ENCODE measurements around the gene MGLL.

Gene MGLL

GRCh38 chr3:127777332-127777731, 45.0 kb downstream of the MGLL start:
- no peak overlapping the region for H3K27ac ChIP-seq (ENCODE audit: low read length)
- no peaks in the 10 kb centered on the region for H3K79me2 ChIP-seq (ENCODE audit: low read length)
- no peaks in the 10 kb centered on the region for H3K27me3 ChIP-seq (replicated peaks; ENCODE audit: insufficient read depth, low read length)
- no peak overlapping the region for H3K4me3 ChIP-seq (ENCODE audit: low read length)
- H3K9me2 ChIP-seq (replicated peaks; ENCODE audit: insufficient read depth, low read length): no peaks in the 10 kb centered on the region
- TF ChIP-seq EZH2phosphoT487 (IDR thresholded peaks at IDR 0.05; ENCODE audit: low read length) (no peak), CTCF (IDR thresholded peaks at IDR 0.05; ENCODE audit: low read length) (no peak), EZH2 (optimal IDR thresholded peaks at IDR 0.05; ENCODE audit: low read depth, low read length) (no peak)
- no peak overlapping the region for H3K4me2 ChIP-seq (ENCODE audit: low read depth, low read length)
- DNase-seq: no peak
- no peak overlapping the region for H3K9ac ChIP-seq (ENCODE audit: low read length)
- no peaks in the 10 kb centered on the region for H3K9me3 ChIP-seq (replicated peaks; ENCODE audit: insufficient read depth, low read length)
- no peaks in the 10 kb centered on the region for H4K20me1 ChIP-seq (ENCODE audit: insufficient read depth, low read length)
- H3F3A ChIP-seq (ENCODE audit: insufficient read depth, low read length): no peaks in the 10 kb centered on the region
- H2AFZ ChIP-seq (ENCODE audit: low read length): no peak overlapping the region
- H3K36me3 ChIP-seq (replicated peaks; ENCODE audit: insufficient read depth, low read length): no peaks in the 10 kb centered on the region
- 0 out of 2 replicates have a peak, but pooled peaks cover 4% of the 10 kb centered on the region for H3K4me1 ChIP-seq (ENCODE audit: low read length)

- no peak for DNase-seq
- H4K20me1 ChIP-seq (ENCODE audit: insufficient read depth, low read length): no peaks in the 10 kb centered on the region
- no peaks in the 10 kb centered on the region for H3K27me3 ChIP-seq (replicated peaks; ENCODE audit: insufficient read depth, low read length)
- no peaks in the 10 kb centered on the region for H3K9me3 ChIP-seq (replicated peaks; ENCODE audit: insufficient read depth, low read length)
- no peak for TF ChIP-seq CTCF (IDR thresholded peaks at IDR 0.05; ENCODE audit: low read length)
- TF ChIP-seq EZH2phosphoT487 (IDR thresholded peaks at IDR 0.05; ENCODE audit: low read length): no peak
- TF ChIP-seq EZH2 (optimal IDR thresholded peaks at IDR 0.05; ENCODE audit: low read depth, low read length): no peak
- 0 out of 2 replicates have a peak, but pooled peaks cover 4% of the 10 kb centered on the region for H3K4me1 ChIP-seq (ENCODE audit: low read length)
- no peaks in the 10 kb centered on the region for H3K36me3 ChIP-seq (replicated peaks; ENCODE audit: insufficient read depth, low read length)
- H3K9me2 ChIP-seq (replicated peaks; ENCODE audit: insufficient read depth, low read length): no peaks in the 10 kb centered on the region
- no peak overlapping the region for H3K27ac ChIP-seq (ENCODE audit: low read length)
- H3K9ac ChIP-seq (ENCODE audit: low read length): no peak overlapping the region
- no peak overlapping the region for H3K4me2 ChIP-seq (ENCODE audit: low read depth, low read length)
- no peaks in the 10 kb centered on the region for H3K79me2 ChIP-seq (ENCODE audit: low read length)
- H3F3A ChIP-seq (ENCODE audit: insufficient read depth, low read length): no peaks in the 10 kb centered on the region
- no peak overlapping the region for H2AFZ ChIP-seq (ENCODE audit: low read length)
- H3K4me3 ChIP-seq (ENCODE audit: low read length): no peak overlapping the region
These were observed 46.0 kb downstream of the MGLL start for GRCh38 chr3:127776347-127776746.

- no peaks in the 10 kb centered on the region for H4K20me1 ChIP-seq (ENCODE audit: insufficient read depth, low read length)
- H3K4me1 ChIP-seq (ENCODE audit: low read length): 0 out of 2 replicates have a peak, but pooled peaks cover 4% of the 10 kb centered on the region
- no peaks in the 10 kb centered on the region for H3K9me2 ChIP-seq (replicated peaks; ENCODE audit: insufficient read depth, low read length)
- H3F3A ChIP-seq (ENCODE audit: insufficient read depth, low read length): no peaks in the 10 kb centered on the region
- no peaks in the 10 kb centered on the region for H3K79me2 ChIP-seq (ENCODE audit: low read length)
- no peak overlapping the region for H2AFZ ChIP-seq (ENCODE audit: low read length)
- no peak for DNase-seq
- no peak overlapping the region for H3K4me2 ChIP-seq (ENCODE audit: low read depth, low read length)
- no peaks in the 10 kb centered on the region for H3K36me3 ChIP-seq (replicated peaks; ENCODE audit: insufficient read depth, low read length)
- H3K27ac ChIP-seq (ENCODE audit: low read length): no peak overlapping the region
- no peak overlapping the region for H3K4me3 ChIP-seq (ENCODE audit: low read length)
- TF ChIP-seq CTCF (IDR thresholded peaks at IDR 0.05; ENCODE audit: low read length): no peak
- H3K9me3 ChIP-seq (replicated peaks; ENCODE audit: insufficient read depth, low read length): no peaks in the 10 kb centered on the region
- no peak overlapping the region for H3K9ac ChIP-seq (ENCODE audit: low read length)
- no peaks in the 10 kb centered on the region for H3K27me3 ChIP-seq (replicated peaks; ENCODE audit: insufficient read depth, low read length)
These were observed 46.8 kb downstream of the MGLL start for GRCh38 chr3:127775398-127776109.

Measured in MM.1S (cell line).